Left renal pelvis (tissue), 4 donors: Measurements from ENCODE around the gene ATP8B1. TPM values are rescaled to one million over a fixed set of nuclear protein-coding genes. Genes with fewer than 3 reads are reported as not detected.

Source experiments
- DNase-seq, 4 donors: peaks; one replicate each; pipeline ENCODE4 v3.0.0-alpha.2; 2013; ENCODE audit warnings: low read depth in 4 of 4, low spot score in 3 of 4
- polyA plus RNA-seq, 4 donors: library from polyadenylated mRNA; unstranded; fragments of 120-200 nt; gene quantifications; one replicate each; pipeline ENCODE4 v1.2.1, GENCODE V29; 2013; ENCODE audit not compliant: insufficient read length in 4 of 4

ATP8B1 gene
- polyA plus RNA-seq, 4 donors: 5.8 to 31.4 (median 29.3) TPM

- DNase-seq: no peak
Observed at GRCh38 chr18:57819671-57820460, 16.8 kb upstream of the ATP8B1 start.

- DNase-seq: no peak
Observed at GRCh38 chr18:57819119-57819518, 16.0 kb upstream of the ATP8B1 start.

GRCh38 chr18:57816208-57816954 lies 13.3 kb upstream of the ATP8B1 start:
- no peak for DNase-seq

GRCh38 chr18:57814555-57814954 lies 11.4 kb upstream of the ATP8B1 start:
- no peak for DNase-seq

- no peak for DNase-seq
Observed at GRCh38 chr18:57813245-57813644, 10.1 kb upstream of the ATP8B1 start.

- no peak for DNase-seq
Observed at GRCh38 chr18:57812126-57812477, 9.0 kb upstream of the ATP8B1 start.

- no peak for DNase-seq
Observed at GRCh38 chr18:57811477-57812125, 8.5 kb upstream of the ATP8B1 start.

GRCh38 chr18:57809190-57809589 lies 6.1 kb upstream of the ATP8B1 start:
- DNase-seq: no peak

- no peak for DNase-seq
Observed at GRCh38 chr18:57807336-57808117, 4.4 kb upstream of the ATP8B1 start.

GRCh38 chr18:57806978-57807285 lies 3.8 kb upstream of the ATP8B1 start:
- no peak for DNase-seq

- DNase-seq: no peak
Observed at GRCh38 chr18:57806201-57806977, 3.3 kb upstream of the ATP8B1 start.

GRCh38 chr18:57805117-57805516 lies 2.0 kb upstream of the ATP8B1 start:
- DNase-seq: no peak

- DNase-seq: no peak
Observed at GRCh38 chr18:57804557-57804956, 1.4 kb upstream of the ATP8B1 start.

- DNase-seq: no peak
Observed at GRCh38 chr18:57802213-57803102, 657 bp downstream of the ATP8B1 start.

- DNase-seq: no peak
Observed at GRCh38 chr18:57801761-57802212, 1.3 kb downstream of the ATP8B1 start.

GRCh38 chr18:57801325-57801724 lies 1.8 kb downstream of the ATP8B1 start:
- DNase-seq: no peak

- no peak for DNase-seq
Observed at GRCh38 chr18:57798713-57799373, 4.3 kb downstream of the ATP8B1 start.

GRCh38 chr18:57797209-57797651 lies 5.9 kb downstream of the ATP8B1 start:
- DNase-seq: no peak
